H9 (cell line): ENCODE data around the gene MYH4. TPM values are rescaled to one million over a fixed set of nuclear protein-coding genes. Genes with fewer than 3 reads are reported as not detected.

Experiments
- DNase-seq: peaks from one replicate; pipeline ENCODE4 v3.0.0-alpha.2; 2017
- H2AFZ ChIP-seq: one replicate; pipeline ENCODE4 v1.6.1; 2013; ENCODE audit warnings: mild to moderate bottlenecking, low read length, control low read depth, moderate library complexity
- H2AK5ac ChIP-seq: 2 replicates; pipeline ENCODE4 v1.6.1; 2013; ENCODE audit warnings: low read length, control low read depth, mixed read lengths; ENCODE audit not compliant: insufficient read length
- H2BK120ac ChIP-seq: one replicate; pipeline ENCODE4 v1.6.1; 2013; ENCODE audit warnings: low read depth, mild to moderate bottlenecking, low read length, control low read depth, inconsistent platforms; ENCODE audit not compliant: poor library complexity, severe bottlenecking
- H2BK12ac ChIP-seq: 2 replicates; pipeline ENCODE4 v1.6.1; 2013; ENCODE audit warnings: low read length, control low read depth, mixed read lengths, low read depth; ENCODE audit not compliant: insufficient read length
- H2BK15ac ChIP-seq: 2 replicates; pipeline ENCODE4 v1.6.1; 2013; ENCODE audit warnings: low read depth, low read length, control low read depth
- H2BK20ac ChIP-seq: one replicate; pipeline ENCODE4 v1.6.1; 2013; ENCODE audit warnings: low read depth, mild to moderate bottlenecking, low read length, control low read depth, inconsistent platforms; ENCODE audit not compliant: poor library complexity, severe bottlenecking
- H2BK5ac ChIP-seq: 2 replicates; pipeline ENCODE4 v1.6.1; 2013; ENCODE audit warnings: low read length, control low read depth, mixed read lengths; ENCODE audit not compliant: insufficient read length
- H3K14ac ChIP-seq: 2 replicates; pipeline ENCODE4 v1.6.1; 2013; ENCODE audit warnings: low read length, control low read depth; ENCODE audit not compliant: insufficient read depth
- H3K18ac ChIP-seq: 2 replicates; pipeline ENCODE4 v1.6.1; 2013; ENCODE audit warnings: low read depth, mild to moderate bottlenecking, mixed read lengths, low read length, control low read depth; ENCODE audit not compliant: insufficient read length
- H3K23ac ChIP-seq: 2 replicates; pipeline ENCODE4 v1.6.1; 2013; ENCODE audit warnings: low read length, control low read depth, mixed read lengths, low read depth; ENCODE audit not compliant: insufficient read length
- H3K23me2 ChIP-seq: 2 replicates; pipeline ENCODE4 v1.6.1; 2013; ENCODE audit warnings: low read depth, mild to moderate bottlenecking, mixed read lengths, low read length, control low read depth; ENCODE audit not compliant: insufficient read length, poor library complexity, severe bottlenecking
- H3K27ac ChIP-seq: 2 replicates; pipeline ENCODE4 v1.5.1; 2013; ENCODE audit warnings: low read length, control low read depth, mixed read lengths, low read depth; ENCODE audit not compliant: insufficient read length
- H3K27me3 ChIP-seq: 2 replicates; pipeline ENCODE4 v1.6.1; 2013; ENCODE audit warnings: low read length, control low read depth, inconsistent platforms; ENCODE audit not compliant: insufficient read depth
- H3K4ac ChIP-seq: 2 replicates; pipeline ENCODE4 v1.6.1; 2013; ENCODE audit warnings: low read depth, mild to moderate bottlenecking, control low read depth, inconsistent platforms, low read length, moderate library complexity
- H3K4me1 ChIP-seq: 2 replicates; pipeline ENCODE4 v1.6.1; 2013; ENCODE audit warnings: low read length, control low read depth, inconsistent platforms; ENCODE audit not compliant: insufficient read depth
- H3K4me2 ChIP-seq: 2 replicates; pipeline ENCODE4 v1.6.1; 2013; ENCODE audit warnings: low read length, control low read depth, mixed read lengths; ENCODE audit not compliant: insufficient read length, insufficient read depth
- H3K56ac ChIP-seq: 2 replicates; pipeline ENCODE4 v1.6.1; 2013; ENCODE audit warnings: low read depth, mild to moderate bottlenecking, mixed read lengths, low read length, control low read depth; ENCODE audit not compliant: insufficient read length
- H3K79me1 ChIP-seq: 2 replicates; pipeline ENCODE4 v1.6.1; 2013; ENCODE audit warnings: low read depth, mild to moderate bottlenecking, moderate library complexity, low read length, control low read depth, inconsistent platforms; ENCODE audit not compliant: insufficient read depth, poor library complexity, severe bottlenecking
- H3K79me2 ChIP-seq: 2 replicates; pipeline ENCODE4 v1.6.1; 2013; ENCODE audit warnings: low read length, control low read depth, inconsistent platforms; ENCODE audit not compliant: insufficient read depth
- H3K9ac ChIP-seq: 2 replicates; pipeline ENCODE4 v1.6.1; 2013; ENCODE audit warnings: low read length, control low read depth, mixed read lengths; ENCODE audit not compliant: insufficient read length; ENCODE audit errors: extremely low read depth
- H3K9me3 ChIP-seq: one replicate; pipeline ENCODE4 v1.6.1; 2013; ENCODE audit warnings: low read depth, low read length, inconsistent platforms; ENCODE audit not compliant: control insufficient read depth
- H3T11ph ChIP-seq: one replicate; pipeline ENCODE4 v1.6.1; 2013; ENCODE audit warnings: mild to moderate bottlenecking, low read length, control low read depth, inconsistent platforms
- H4K20me1 ChIP-seq: one replicate; pipeline ENCODE4 v1.6.1; 2013; ENCODE audit not compliant: control insufficient read depth, insufficient read length, insufficient read depth
- H4K5ac ChIP-seq: 2 replicates; pipeline ENCODE4 v1.6.1; 2013; ENCODE audit warnings: low read depth, mild to moderate bottlenecking, mixed read lengths, low read length, control low read depth; ENCODE audit not compliant: insufficient read length
- H4K8ac ChIP-seq: replicated peaks from 2 replicates; pipeline ENCODE4 v1.6.1; 2013; ENCODE audit warnings: low read length, control low read depth, mixed read lengths, low read depth; ENCODE audit not compliant: insufficient read length
- H4K91ac ChIP-seq: 2 replicates; pipeline ENCODE4 v1.6.1; 2013; ENCODE audit warnings: low read depth, mild to moderate bottlenecking, moderate library complexity, mixed read lengths, low read length, control low read depth; ENCODE audit not compliant: insufficient read length
- H3K27ac Mint-ChIP-seq, 3 experiments: 2 replicates in 2 of 3; 3 replicates in 1 of 3; pipeline ENCODE4 v1.8.0; 2020 to 2021; ENCODE audit warnings: mixed read lengths in 3 of 3, mild to moderate bottlenecking in 1 of 3, moderate library complexity in 1 of 3
- H3K27me3 Mint-ChIP-seq: 2 replicates; pipeline ENCODE4 v1.8.0; 2021; ENCODE audit warnings: low read depth, mild to moderate bottlenecking, moderate library complexity, mixed read lengths
- H3K36me3 Mint-ChIP-seq, 3 experiments: 2 replicates in 2 of 3; 3 replicates in 1 of 3; pipeline ENCODE4 v1.8.0; 2020 to 2021; ENCODE audit warnings: low read depth in 3 of 3, mixed read lengths in 3 of 3; ENCODE audit not compliant: insufficient read depth in 1 of 3
- H3K4me1 Mint-ChIP-seq, 2 experiments: 2 replicates each; pipeline ENCODE4 v1.8.0; 2020; ENCODE audit warnings: mixed read lengths in 2 of 2
- H3K4me3 Mint-ChIP-seq, 2 experiments: 2 replicates in 1 of 2; 3 replicates in 1 of 2; pipeline ENCODE4 v1.8.0; 2020 to 2021; ENCODE audit warnings: mild to moderate bottlenecking in 2 of 2, mixed read lengths in 2 of 2, moderate library complexity in 1 of 2
- H3K9me3 Mint-ChIP-seq, 2 experiments: 2 replicates in 1 of 2; 3 replicates in 1 of 2; pipeline ENCODE4 v1.8.0; 2020; ENCODE audit warnings: mild to moderate bottlenecking in 2 of 2, mixed read lengths in 2 of 2, moderate library complexity in 1 of 2
- WGBS: extraction: QIAGEN DNeasy Blood & Tissue Kit; methylation state at CpG from one replicate; pipeline ENCODE4 v1.1.7; 2013; ENCODE audit warnings: missing lambda C conversion rate, low lambda C conversion rate, mixed read lengths; ENCODE audit not compliant: insufficient read length; ENCODE audit errors: extremely low coverage; 5-methylcytosine and 5-hydroxymethylcytosine counted together
- total RNA-seq: library from RNA; stranded (reverse); gene quantifications from 2 replicates; pipeline ENCODE4 v1.2.1, GENCODE V29; 2021
- TF ChIP-seq, protein P1 (sequence below): fragments of 200-600 bp; sonication (generic); conservative IDR thresholded peaks from 3 replicates; pipeline ENCODE4 v1.8.0; 2021; ENCODE audit warnings: antibody characterized with exemption, mild to moderate bottlenecking

The MYH4 gene
- total RNA-seq, 1 experiment from 2014 or later: not detected

DNA sequence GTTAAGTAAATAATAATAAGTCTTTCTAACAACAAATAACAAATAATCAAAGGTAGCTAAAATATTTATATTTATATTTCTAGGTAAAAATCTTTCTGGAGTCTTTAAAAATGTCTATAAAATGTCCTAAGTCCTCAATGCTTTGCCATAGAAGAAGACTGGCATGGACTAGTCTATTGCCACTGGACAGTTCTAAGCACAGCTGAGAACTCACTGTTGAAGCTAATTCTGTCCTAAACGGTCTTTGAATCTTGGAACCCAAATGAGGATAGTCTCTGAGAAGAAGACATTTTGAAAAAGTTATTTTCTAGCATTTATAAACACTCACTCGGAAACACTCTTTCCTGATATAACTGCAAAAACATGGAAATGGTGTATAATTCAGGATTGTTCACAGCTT is 48.1 kb downstream of the MYH4 start:
- DNase-seq: no peak
- no peak overlapping the region for H2AFZ ChIP-seq
- Mint-ChIP-seq H3K4me1 (peaks cover 20 to 22% of the 10 kb centered on the region in 2 experiments), H3K9me3 (no peaks in the 10 kb centered on the region), H3K27me3 (no peaks in the 10 kb centered on the region; the same call in 1 of the 2 replicates), H3K27ac (no peak overlapping the region), H3K4me3 (no peak overlapping the region), H3K36me3 (no peaks in the 10 kb centered on the region)
- no peak overlapping the region for H3T11ph ChIP-seq
- H3K18ac ChIP-seq: no peak overlapping the region
- no peak overlapping the region for H3K56ac ChIP-seq
- H2BK120ac ChIP-seq: no peak overlapping the region
- no peak overlapping the region for H3K4ac ChIP-seq
- no CpG with 5 or more reads among the region's 2 CpGs for WGBS
- no peaks in the 10 kb centered on the region for H3K79me2 ChIP-seq
- no peak overlapping the region for H4K91ac ChIP-seq
- H2BK5ac ChIP-seq: no peak overlapping the region
- no peak overlapping the region for H2BK15ac ChIP-seq
- no peaks in the 10 kb centered on the region for H3K9me3 ChIP-seq
- no peak overlapping the region for H2BK20ac ChIP-seq
- H4K5ac ChIP-seq: no peak overlapping the region
- H3K23ac ChIP-seq: no peak overlapping the region
- H3K79me1 ChIP-seq: no peaks in the 10 kb centered on the region
- peaks cover 3% of the 10 kb centered on the region for H3K4me1 ChIP-seq
- no peak overlapping the region for H3K27ac ChIP-seq
- no peak overlapping the region for H4K8ac ChIP-seq
- H3K23me2 ChIP-seq: no peaks in the 10 kb centered on the region
- H2BK12ac ChIP-seq: no peak overlapping the region
- H3K14ac ChIP-seq: no peak overlapping the region
- no peaks in the 10 kb centered on the region for H4K20me1 ChIP-seq
- no peak overlapping the region for H2AK5ac ChIP-seq
- TF ChIP-seq, protein P1, sequence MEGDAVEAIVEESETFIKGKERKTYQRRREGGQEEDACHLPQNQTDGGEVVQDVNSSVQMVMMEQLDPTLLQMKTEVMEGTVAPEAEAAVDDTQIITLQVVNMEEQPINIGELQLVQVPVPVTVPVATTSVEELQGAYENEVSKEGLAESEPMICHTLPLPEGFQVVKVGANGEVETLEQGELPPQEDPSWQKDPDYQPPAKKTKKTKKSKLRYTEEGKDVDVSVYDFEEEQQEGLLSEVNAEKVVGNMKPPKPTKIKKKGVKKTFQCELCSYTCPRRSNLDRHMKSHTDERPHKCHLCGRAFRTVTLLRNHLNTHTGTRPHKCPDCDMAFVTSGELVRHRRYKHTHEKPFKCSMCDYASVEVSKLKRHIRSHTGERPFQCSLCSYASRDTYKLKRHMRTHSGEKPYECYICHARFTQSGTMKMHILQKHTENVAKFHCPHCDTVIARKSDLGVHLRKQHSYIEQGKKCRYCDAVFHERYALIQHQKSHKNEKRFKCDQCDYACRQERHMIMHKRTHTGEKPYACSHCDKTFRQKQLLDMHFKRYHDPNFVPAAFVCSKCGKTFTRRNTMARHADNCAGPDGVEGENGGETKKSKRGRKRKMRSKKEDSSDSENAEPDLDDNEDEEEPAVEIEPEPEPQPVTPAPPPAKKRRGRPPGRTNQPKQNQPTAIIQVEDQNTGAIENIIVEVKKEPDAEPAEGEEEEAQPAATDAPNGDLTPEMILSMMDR: no peak
- H3K4me2 ChIP-seq: no peak overlapping the region
- no peaks in the 10 kb centered on the region for H3K27me3 ChIP-seq
- H3K9ac ChIP-seq: no peak overlapping the region
